Glomerular visceral epithelial cell (primary cell): ENCODE results near the gene POMT1.
A peak's percentile ranks its signal among the peaks of the same experiment; 100 is the strongest.
"Not testable (repeated sequence)": the region's sequence is repeated elsewhere in the genome, so short reads cannot be mapped to it uniquely, and the experiment has no call there.

Source experiments
- DNase-seq: peaks from one replicate; pipeline ENCODE4 v3.0.0-alpha.2; 2016; ENCODE audit errors: extremely low spot score

POMT1 gene

GRCh38 chr9:131499254-131499767, 3.4 kb upstream of the POMT1 start:
- no peak for DNase-seq

DNA sequence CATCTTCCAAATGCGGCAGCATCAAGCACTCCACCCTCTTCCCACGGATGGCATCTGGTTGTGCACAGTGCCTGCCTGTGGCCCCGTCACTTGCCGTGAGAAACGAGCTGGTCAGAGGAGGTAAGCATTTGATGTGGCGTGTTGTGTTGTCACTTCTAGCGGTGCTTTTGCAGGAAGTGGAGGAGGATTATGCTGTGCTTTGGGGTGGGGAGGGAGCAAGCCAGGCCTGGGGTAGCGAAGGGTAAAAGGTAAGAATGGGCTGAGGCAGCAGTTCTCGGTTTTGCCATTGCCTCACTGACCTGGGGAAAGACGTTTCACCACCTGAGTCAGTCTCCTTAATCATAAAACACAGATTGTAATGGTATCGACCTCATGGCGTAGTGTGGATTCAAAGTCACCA, 2.3 kb upstream of the POMT1 start:
- no peak for DNase-seq

- peak; percentile 86 for DNase-seq
Observed at GRCh38 chr9:131500939-131501541, 1.7 kb upstream of the POMT1 start.

GRCh38 chr9:131503626-131504465, 1.1 kb downstream of the POMT1 start:
- peak; percentile 63 for DNase-seq

- no peak for DNase-seq
Observed at GRCh38 chr9:131505012-131505411, 2.3 kb downstream of the POMT1 start.

- DNase-seq, result no peak
Observed at GRCh38 chr9:131511416-131511815, 8.7 kb downstream of the POMT1 start.

DNA sequence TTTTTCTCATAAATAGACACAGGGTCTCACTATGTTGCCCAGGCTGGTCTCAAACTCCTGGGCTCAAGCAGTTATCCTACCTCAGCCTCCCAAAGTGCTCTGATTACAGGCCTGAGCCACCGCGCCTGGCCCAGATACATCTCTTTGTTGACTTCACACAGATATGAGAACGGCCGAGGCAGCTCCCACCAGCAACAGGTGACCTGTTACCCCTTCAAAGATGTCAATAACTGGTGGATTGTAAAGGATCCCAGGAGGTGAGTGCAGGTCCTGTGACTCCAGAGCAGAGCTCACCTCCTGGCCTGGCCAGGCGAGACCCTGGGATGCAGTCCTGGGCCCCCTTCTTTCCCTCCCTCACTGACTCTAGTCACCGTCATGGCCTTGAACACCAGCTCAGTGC, 9.2 kb downstream of the POMT1 start:
- no peak for DNase-seq

DNA sequence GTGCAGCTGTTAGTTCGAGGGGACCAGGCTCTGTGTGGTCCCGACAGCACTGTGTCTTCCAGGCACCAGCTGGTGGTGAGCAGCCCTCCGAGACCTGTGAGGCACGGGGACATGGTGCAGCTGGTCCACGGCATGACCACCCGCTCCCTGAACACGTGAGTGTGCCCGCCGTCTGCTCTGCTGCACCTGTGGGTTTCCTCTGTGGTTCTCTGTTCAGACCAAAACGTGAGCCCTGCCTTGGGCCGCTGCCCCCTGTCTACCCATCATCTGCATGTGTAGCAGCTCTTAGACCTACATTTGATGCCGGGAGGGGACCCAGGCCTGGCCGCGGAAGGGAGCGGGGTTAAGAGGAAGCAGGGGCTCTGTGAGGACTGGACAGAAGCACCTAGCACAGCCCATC, 10.5 kb downstream of the POMT1 start:
- DNase-seq, result no peak

DNA sequence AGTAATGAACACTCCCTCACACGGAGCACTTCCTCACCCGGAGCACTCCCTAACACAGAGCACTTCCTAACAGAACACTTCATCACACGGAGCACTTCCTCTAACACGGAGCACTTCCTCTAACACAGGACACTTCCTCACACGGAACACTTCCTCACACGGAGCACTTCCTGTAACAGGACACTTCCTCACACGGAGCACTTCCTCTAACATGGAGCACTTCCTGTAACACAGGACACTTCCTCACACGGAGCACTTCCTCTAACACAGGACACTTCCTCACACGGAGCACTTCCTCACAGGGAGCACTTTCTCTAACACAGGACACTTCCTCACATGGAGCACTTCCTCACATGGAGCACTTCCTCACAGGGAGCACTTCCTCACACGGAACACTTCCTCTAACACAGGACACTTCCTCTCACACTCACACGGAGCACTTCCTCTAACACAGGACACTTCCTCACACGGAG, 12.9 kb downstream of the POMT1 start:
- not testable (repeated sequence) for DNase-seq

DNA sequence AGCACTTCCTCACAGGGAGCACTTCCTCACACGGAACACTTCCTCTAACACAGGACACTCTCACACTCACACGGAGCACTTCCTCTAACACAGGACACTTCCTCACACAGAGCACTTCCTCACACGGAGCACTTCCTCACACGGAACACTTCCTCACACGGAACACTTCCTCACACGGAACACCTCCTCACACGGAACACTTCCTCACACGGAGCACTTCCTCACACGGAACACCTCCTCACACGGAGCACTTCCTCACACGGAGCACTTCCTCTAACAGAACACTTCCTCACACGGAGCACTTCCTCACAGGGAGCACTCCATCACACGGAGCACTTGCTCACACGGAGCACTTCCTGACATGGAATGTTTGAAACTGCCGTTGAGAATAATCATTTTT, 13.4 kb downstream of the POMT1 start:
- no peak for DNase-seq

- DNase-seq, result no peak
Observed at GRCh38 chr9:131516930-131517329, 14.2 kb downstream of the POMT1 start.

DNA sequence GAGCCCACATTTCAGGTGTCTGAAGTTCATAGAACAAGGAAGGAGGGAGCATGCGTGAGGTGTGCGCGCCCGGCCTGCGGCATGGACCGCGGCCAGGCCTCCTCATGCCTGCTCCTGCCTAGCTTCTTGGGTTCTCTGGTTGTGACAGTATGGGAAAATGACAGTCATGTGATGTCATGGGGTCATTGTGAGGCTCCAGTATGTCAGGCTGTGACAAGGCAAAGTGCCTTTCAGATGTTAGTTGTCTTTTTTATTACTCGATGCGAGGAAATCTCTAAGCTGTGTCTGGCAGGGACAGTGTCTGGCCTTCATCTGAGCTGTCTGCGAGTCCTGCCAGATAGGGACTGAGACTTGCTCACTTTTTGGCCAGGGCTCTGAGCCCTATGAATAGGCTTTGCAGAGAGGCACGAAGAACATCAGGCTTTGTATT, 15.1 kb downstream of the POMT1 start:
- DNase-seq, result no peak

- DNase-seq, result no peak
Observed at GRCh38 chr9:131518553-131518952, 15.8 kb downstream of the POMT1 start.

- no peak for DNase-seq
Observed at GRCh38 chr9:131520503-131520902, 17.8 kb downstream of the POMT1 start.

- no peak for DNase-seq
Observed at GRCh38 chr9:131521203-131521602, 18.5 kb downstream of the POMT1 start.

DNA sequence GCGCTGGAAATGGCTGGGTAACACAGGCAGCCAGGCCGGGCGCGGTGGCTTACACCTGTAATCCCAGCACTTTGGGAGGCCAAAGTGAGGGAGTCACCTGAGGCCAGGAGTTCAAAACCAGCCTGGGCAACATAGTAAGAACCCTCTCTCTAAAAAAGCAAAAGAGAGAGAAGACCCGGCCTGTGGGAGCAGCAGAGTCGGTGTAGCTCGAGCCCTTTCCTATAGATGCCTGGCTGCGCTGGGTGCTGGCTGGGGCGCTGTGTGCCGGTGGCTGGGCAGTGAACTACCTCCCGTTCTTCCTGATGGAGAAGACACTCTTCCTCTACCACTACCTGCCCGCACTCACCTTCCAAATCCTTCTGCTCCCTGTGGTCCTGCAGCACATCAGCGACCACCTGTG, 19.1 kb downstream of the POMT1 start:
- no peak for DNase-seq

GRCh38 chr9:131522257-131523085, 19.8 kb downstream of the POMT1 start:
- DNase-seq, result no peak

GRCh38 chr9:131523086-131523388, 20.3 kb downstream of the POMT1 start:
- no peak for DNase-seq

DNA sequence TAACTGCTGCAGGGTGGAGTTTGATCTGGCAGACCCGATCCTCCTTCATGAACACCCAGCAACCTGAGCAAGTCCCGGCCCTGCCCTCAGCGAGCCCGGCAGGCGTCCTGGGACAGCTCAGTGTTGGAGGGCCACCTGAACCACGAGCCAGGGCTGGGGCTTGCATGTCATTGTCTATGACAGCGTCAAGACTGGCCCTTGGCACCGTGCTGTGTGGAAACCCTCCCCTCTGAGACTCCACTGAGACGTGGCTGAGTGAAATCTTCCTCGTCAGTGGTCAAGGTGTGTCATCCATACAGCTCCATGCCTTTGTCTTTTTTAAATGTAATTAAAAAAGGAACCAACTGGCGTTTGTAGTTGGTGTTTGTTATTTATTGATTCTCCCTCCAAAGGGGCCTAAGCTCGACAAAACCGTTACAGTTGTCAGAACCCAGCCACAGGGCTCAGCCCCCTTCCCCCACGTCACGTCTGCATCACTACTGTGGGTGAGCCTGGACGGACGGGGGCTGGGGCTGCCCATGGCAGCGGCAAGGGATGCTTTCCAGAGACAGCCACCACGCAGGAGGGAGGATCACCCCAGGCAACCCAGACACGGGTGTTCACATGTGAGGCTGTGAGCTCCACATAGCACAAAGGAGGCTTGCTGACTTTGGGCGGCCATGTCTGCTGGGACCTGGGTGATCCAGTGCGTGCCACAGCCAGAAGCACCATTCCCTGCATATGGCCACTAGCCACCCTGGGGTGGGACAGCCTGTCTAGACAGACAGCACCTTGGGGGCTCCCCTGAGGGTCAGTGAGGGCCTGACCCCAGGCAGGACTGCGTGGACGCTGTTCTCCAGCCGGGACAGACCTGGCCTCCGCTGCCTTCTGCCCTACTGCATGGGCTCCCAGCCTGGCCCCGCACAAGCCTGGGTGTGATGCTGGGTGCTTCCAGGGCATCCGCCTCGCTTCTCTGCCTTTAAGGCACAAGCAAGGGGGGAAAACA, 21.0 kb downstream of the POMT1 start:
- no peak for DNase-seq

DNA sequence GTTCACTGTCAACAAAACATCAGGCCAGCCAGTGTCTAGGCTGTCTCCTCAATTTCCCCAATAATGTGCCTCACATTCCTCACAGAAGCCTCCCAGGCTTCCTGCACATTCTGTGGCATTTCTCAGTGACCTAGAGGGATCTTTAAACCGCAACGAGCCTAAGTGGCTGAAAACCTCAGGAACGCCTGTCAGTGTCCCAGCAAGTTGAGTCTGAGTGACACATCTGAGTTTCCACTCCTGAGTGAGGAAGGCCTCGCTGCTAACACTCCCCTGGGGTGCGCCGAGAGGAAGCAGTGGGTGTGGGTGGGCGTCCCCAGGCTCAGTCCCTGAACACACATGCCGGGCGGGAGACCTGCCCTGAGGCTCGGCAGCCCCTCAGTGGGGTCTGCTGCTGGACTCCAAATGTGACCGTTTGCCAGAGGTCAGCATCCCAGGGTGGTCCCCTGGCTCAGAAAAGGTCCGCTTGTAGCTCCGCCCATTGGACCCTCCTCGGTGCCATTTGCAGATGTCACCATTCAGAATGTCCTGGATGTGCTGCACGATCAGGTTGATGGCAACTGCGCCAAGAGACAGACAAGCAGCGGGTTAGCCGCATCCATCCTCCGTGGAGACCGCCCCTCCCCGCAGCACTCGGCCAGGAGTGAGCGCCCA, 22.1 kb downstream of the POMT1 start:
- DNase-seq, result no peak
